SK-N-SH treated with all-trans-retinoic acid at 6 μM for 48 hours (cell line): ENCODE results near the gene ADCY5.

ENCODE experiments used
- ARNTL ChIP-seq: fragments of 450-650 bp; formaldehyde crosslinking; IDR thresholded peaks from 2 replicates; pipeline ENCODE4 v1.5.0; 2020; ENCODE audit warnings: low read depth, mild to moderate bottlenecking, moderate library complexity, borderline replicate concordance
- PATZ1 ChIP-seq: fragments of 250-450 bp; sonication (Bioruptor Pico); IDR thresholded peaks from 2 replicates; pipeline ENCODE4 v1.8.0; 2020; ENCODE audit warnings: mild to moderate bottlenecking, moderate library complexity, borderline replicate concordance
- RARB ChIP-seq: fragments of 250-450 bp; sonication (Bioruptor Pico); IDR thresholded peaks from 2 replicates; pipeline ENCODE4 v1.8.0; 2021; ENCODE audit warnings: mild to moderate bottlenecking, moderate library complexity

DNA sequence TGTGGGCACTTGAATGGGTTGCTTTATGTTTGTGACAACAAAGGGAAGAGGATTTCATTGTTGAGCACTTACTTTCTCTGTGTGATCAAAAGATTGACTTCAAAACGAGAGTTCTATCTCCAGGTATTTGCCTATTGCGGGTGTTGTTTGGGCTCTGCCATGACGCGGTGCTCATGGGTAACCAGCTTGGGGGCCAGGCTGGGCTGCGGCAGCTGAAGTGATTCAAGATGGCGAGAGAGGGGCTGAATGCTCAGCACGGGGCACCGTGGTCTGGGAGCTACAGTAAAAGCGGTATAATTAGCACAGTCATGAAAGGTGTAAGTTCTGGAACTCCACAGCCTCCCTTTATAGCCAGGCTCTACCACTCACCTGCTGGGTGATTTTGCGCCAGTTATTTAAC is 31.0 kb upstream of the ADCY5 start:
- TF ChIP-seq PATZ1 (CRISPR knock-in tag): no peak
- TF ChIP-seq ARNTL: no peak
- no peak for TF ChIP-seq RARB (CRISPR knock-in tag)
